GM12878 (cell line): Measurements from ENCODE around the gene LBH. TPM values are rescaled to one million over a fixed set of nuclear protein-coding genes. Genes with fewer than 3 reads are reported as not detected.
A peak's percentile ranks its signal among the peaks of the same experiment; 100 is the strongest.

Experiments used
- ATAC-seq: fragments of 200-7000 bp; cut with Tn5 transposase; 3 replicates; pipeline ENCODE4 v1.9.1; 2020; ENCODE audit warnings: mild to moderate bottlenecking, moderate library complexity
- BruUV-seq: library from RNA; stranded (reverse); fragments of 400-500 nt; replicated peaks from 2 replicates; lab custom pipeline; 2021; lab: Mats Ljungman, UMichigan
- CTCF ChIA-PET: fragments of 300-600 bp; sonication (Branson Sonifier 250); formaldehyde crosslinking; extraction: SDS; loops from one replicate; lab custom pipeline; 2021; ENCODE audit warnings: inconsistent platforms; lab: Yijun Ruan, JAX
- POLR2A ChIA-PET: fragments of 350-600 bp; formaldehyde crosslinking; extraction: SDS; loops from one replicate; lab custom pipeline; 2021; ENCODE audit warnings: inconsistent platforms; lab: Charles Lee
- RAD21 ChIA-PET: fragments of 300-600 bp; sonication (Branson Sonifier 250); formaldehyde crosslinking; loops from one replicate; lab custom pipeline; 2023; ENCODE audit warnings: antibody characterized with exemption; ENCODE audit not compliant: unreplicated experiment; lab: Charles Lee
- SMC1A ChIA-PET: fragments of 300-600 bp; sonication (Branson Sonifier 250); formaldehyde crosslinking; loops from one replicate; lab custom pipeline; 2023; ENCODE audit not compliant: unreplicated experiment, uncharacterized antibody; lab: Charles Lee
- DNase-seq: peaks from one replicate; pipeline ENCODE4 v3.0.0-alpha.2; 2011; ENCODE audit warnings: low read depth, low spot score
- FAIRE-seq: peaks from 3 replicates; lab custom pipeline; 2011; peaks lifted over from hg19 to GRCh38; lab: Jason Lieb, UNC
- H2AFZ ChIP-seq: 2 replicates; pipeline ENCODE4 v1.6.0; 2011; ENCODE audit warnings: low read depth, low read length, control low read depth; ENCODE audit not compliant: control insufficient read depth
- H3K27ac ChIP-seq: 2 replicates; pipeline ENCODE4 v1.5.1; 2011; ENCODE audit warnings: control low read depth; ENCODE audit not compliant: control insufficient read depth, insufficient read depth
- H3K27me3 ChIP-seq, 2 experiments: replicated peaks in 1 of 2; 2 replicates each; pipeline versions ENCODE4 v1.6.0 to v1.6.1; 2011; ENCODE audit warnings: low read length in 1 of 2; ENCODE audit not compliant: control insufficient read depth in 2 of 2, insufficient read depth in 2 of 2
- H3K36me3 ChIP-seq, 2 experiments: 2 replicates each; pipeline ENCODE4 v1.5.1; 2011; ENCODE audit warnings: low read length in 1 of 2; ENCODE audit not compliant: control insufficient read depth in 2 of 2, insufficient read depth in 2 of 2
- H3K4me1 ChIP-seq: 2 replicates; pipeline ENCODE4 v1.6.1; 2011; ENCODE audit warnings: mild to moderate bottlenecking, low read length, moderate library complexity, mixed read lengths; ENCODE audit not compliant: control insufficient read depth, insufficient read depth
- H3K4me2 ChIP-seq: 2 replicates; pipeline ENCODE4 v1.6.0; 2011; ENCODE audit warnings: control low read depth; ENCODE audit not compliant: control insufficient read depth, insufficient read depth
- H3K4me3 ChIP-seq: fragments of 200-600 bp; sonication (generic); 2 replicates; pipeline ENCODE4 v1.5.1; 2016
- H3K79me2 ChIP-seq: 2 replicates; pipeline ENCODE4 v1.6.0; 2011; ENCODE audit warnings: low read length; ENCODE audit not compliant: control insufficient read depth, insufficient read depth
- H3K9ac ChIP-seq: 2 replicates; pipeline ENCODE4 v1.8.0; 2011; ENCODE audit warnings: low read length, control low read depth, mixed read lengths; ENCODE audit not compliant: control insufficient read depth, insufficient read depth
- H3K9me3 ChIP-seq: replicated peaks from 3 replicates; pipeline ENCODE4 v1.5.1; 2011; ENCODE audit warnings: mild to moderate bottlenecking, low read length; ENCODE audit not compliant: control insufficient read depth, insufficient read depth
- H4K20me1 ChIP-seq: 2 replicates; pipeline ENCODE4 v1.6.0; 2011; ENCODE audit not compliant: control insufficient read depth, insufficient read depth
- ATF2 ChIP-seq: IDR thresholded peaks from 2 replicates; pipeline ENCODE4 v1.6.1; 2012; ENCODE audit warnings: low read length, inconsistent platforms
- CBX5 ChIP-seq: sonication (generic); IDR thresholded peaks from 2 replicates; pipeline ENCODE4 v1.6.1; 2016; ENCODE audit warnings: low read depth, moderate library complexity, mild to moderate bottlenecking, inconsistent platforms
- IKZF1 ChIP-seq: fragments of 450-650 bp; conservative IDR thresholded peaks from 2 replicates; pipeline ENCODE4 v1.6.1; 2017; ENCODE audit warnings: antibody characterized with exemption, mild to moderate bottlenecking
- IKZF2 ChIP-seq, 2 experiments: fragments of 450-650 bp; IDR thresholded peaks; 2 replicates each; pipeline ENCODE4 v1.6.1; 2017; ENCODE audit warnings: mild to moderate bottlenecking in 2 of 2, moderate library complexity in 2 of 2
- MEF2A ChIP-seq: IDR thresholded peaks from 2 replicates; pipeline ENCODE4 v1.6.1; 2011; ENCODE audit warnings: low read depth, mild to moderate bottlenecking, low read length, moderate library complexity; ENCODE audit not compliant: insufficient read depth
- MTA3 ChIP-seq: IDR thresholded peaks from 2 replicates; pipeline ENCODE4 v1.6.1; 2012; ENCODE audit warnings: low read length, inconsistent platforms, borderline replicate concordance
- NFIC ChIP-seq: IDR thresholded peaks from 2 replicates; pipeline ENCODE4 v1.6.1; 2012; ENCODE audit warnings: low read depth, mild to moderate bottlenecking, inconsistent platforms, low read length, moderate library complexity
- ZNF217 ChIP-seq: fragments of 450-650 bp; IDR thresholded peaks from 2 replicates; pipeline ENCODE4 v1.6.1; 2017; ENCODE audit warnings: antibody characterized with exemption, mild to moderate bottlenecking
- in situ Hi-C: fragments of 300-500 bp; cut with MboI; formaldehyde crosslinking; loops from 9 replicates; pipeline ENCODE4 v1.14.3; 2018; ENCODE audit warnings: mixed read lengths
- intact Hi-C: fragments of 100-400 bp; cut with micrococcal nuclease; formaldehyde crosslinking; loops from one replicate; pipeline ENCODE4 v1.14.2; 2022; ENCODE audit not compliant: unreplicated experiment
- polyA plus RNA-seq, 11 experiments: library from polyadenylated mRNA; depleted of rRNA in 4 of 11; unstranded in 6 of 11; stranded (reverse) in 5 of 11; fragments of >200 nt; fragmentation: Nextera tagmentation in 4 of 11; fragmentation: Illumina TruSeq in 1 of 11; extraction: Ambion mirVana in 4 of 11; extraction: Trizol in 1 of 11; gene quantifications; 1 replicate in 1 of 11; 2 replicates in 10 of 11; pipeline versions ENCODE4 v1.2.1 to v1.2.3, GENCODE V29; 2011 to 2016; ENCODE audit warnings: inconsistent platforms in 2 of 11, missing spikeins in 2 of 11, low read depth in 1 of 11
- total RNA-seq, 4 experiments: library from RNA; depleted of rRNA in 3 of 4; stranded (reverse); fragments of >200 nt in 3 of 4; fragmentation: Illumina TruSeq in 1 of 4; extraction: Trizol in 1 of 4; gene quantifications; 2 replicates each; pipeline versions ENCODE4 v1.2.1 to v1.2.3, GENCODE V29; 2013 to 2021
- TF ChIP-seq, protein P1 (sequence below): fragments of 450-650 bp; IDR thresholded peaks from 2 replicates; pipeline ENCODE4 v1.6.1; 2017; ENCODE audit warnings: mild to moderate bottlenecking, low read depth, inconsistent platforms; ENCODE audit not compliant: poor library complexity, severe bottlenecking
- TF ChIP-seq, protein P2 (sequence below): fragments of 450-650 bp; formaldehyde crosslinking; IDR thresholded peaks from 2 replicates; pipeline ENCODE4 v1.4.0; 2022; ENCODE audit warnings: mild to moderate bottlenecking, moderate library complexity
- TF ChIP-seq, protein P3 (sequence below): IDR thresholded peaks from 2 replicates; pipeline ENCODE4 v1.6.1; 2012; ENCODE audit warnings: low read depth, low read length, improper control_type of control experiment
- TF ChIP-seq, protein P4 (sequence below): fragments of 450-650 bp; IDR thresholded peaks from 2 replicates; pipeline ENCODE4 v1.6.1; 2016; ENCODE audit warnings: mild to moderate bottlenecking

The LBH gene
- total and polyA plus RNA-seq, 10 of the 15 experiments (the other 5 are each of a cell fraction or from before 2014, with no cell fraction given) = 9.3 to 133 (median 34.1) TPM

DNA sequence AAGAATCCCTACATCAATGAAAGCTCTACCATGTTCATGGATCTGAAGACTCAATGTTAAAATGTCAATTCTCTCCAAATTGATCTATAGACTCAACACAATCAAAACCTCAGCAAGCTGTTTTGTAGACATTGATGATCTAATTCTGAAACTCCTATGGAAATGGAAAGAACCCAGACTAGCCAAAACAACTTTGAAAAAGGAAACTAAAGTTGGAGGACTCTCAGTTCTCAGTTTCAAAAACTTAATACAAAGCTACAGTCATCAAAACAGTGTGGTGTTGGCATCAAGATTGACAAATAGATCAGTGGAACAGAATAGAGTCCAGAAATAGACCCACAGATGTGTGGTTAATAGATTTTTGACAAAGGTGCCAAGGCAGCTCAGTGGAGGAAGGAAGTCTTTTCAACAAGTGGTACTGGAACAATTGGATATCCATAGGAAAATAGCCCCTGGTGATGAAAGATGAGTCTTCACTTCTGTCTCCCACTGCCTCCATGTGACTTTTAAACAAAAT is 30.4 kb downstream of the LBH start:
- CTCF ChIA-PET = interaction anchor here (0.7 to 1.1 kb wide), 7 partner anchors 15 to 162 kb away, joined by 3 to 4 read pairs (median 3); partner anchors contain the start of gene YPEL5
- Histone ChIP-seq H2AFZ (no peak overlapping the region), H3K9me3 (peaks cover 11% of the 10 kb centered on the region), H3K79me2 (no peaks in the 10 kb centered on the region), H3K9ac (no peak overlapping the region), H3K36me3 (peaks cover 4 to 8% of the 10 kb centered on the region in 2 experiments; a peak in 3 of 4 replicates), H3K4me1 (peaks cover 6% of the 10 kb centered on the region), H3K4me2 (no peak overlapping the region), H3K27ac (no peak overlapping the region), H4K20me1 (no peaks in the 10 kb centered on the region), H3K4me3 (no peak overlapping the region), H3K27me3 (no peaks in the 10 kb centered on the region)
- DNase-seq = no peak
- POLR2A ChIA-PET = interaction anchor here (0.5 to 1.2 kb wide), 2 partner anchors 28 to 96 kb away, joined by 3 to 5 read pairs; no protein-coding TSS in a partner anchor
- SMC1A ChIA-PET = interaction anchor here (0.6 to 2.4 kb wide), 12 partner anchors 8 to 393 kb away, joined by 3 to 8 read pairs (median 3); no protein-coding TSS in a partner anchor
- ATAC-seq = peak; percentile 40; the same call in 2 of the 3 replicates
- no TSS peak for BruUV-seq
- RAD21 ChIA-PET = interaction anchor here (2.7 to 3.6 kb wide), 2 partner anchors 26 to 73 kb away, joined by 11 to 18 read pairs; no protein-coding TSS in a partner anchor
- intact Hi-C loops (no loop called here), in situ Hi-C loops (no loop called here)
- FAIRE-seq = peak; percentile 62
- TF ChIP-seq, protein P1, sequence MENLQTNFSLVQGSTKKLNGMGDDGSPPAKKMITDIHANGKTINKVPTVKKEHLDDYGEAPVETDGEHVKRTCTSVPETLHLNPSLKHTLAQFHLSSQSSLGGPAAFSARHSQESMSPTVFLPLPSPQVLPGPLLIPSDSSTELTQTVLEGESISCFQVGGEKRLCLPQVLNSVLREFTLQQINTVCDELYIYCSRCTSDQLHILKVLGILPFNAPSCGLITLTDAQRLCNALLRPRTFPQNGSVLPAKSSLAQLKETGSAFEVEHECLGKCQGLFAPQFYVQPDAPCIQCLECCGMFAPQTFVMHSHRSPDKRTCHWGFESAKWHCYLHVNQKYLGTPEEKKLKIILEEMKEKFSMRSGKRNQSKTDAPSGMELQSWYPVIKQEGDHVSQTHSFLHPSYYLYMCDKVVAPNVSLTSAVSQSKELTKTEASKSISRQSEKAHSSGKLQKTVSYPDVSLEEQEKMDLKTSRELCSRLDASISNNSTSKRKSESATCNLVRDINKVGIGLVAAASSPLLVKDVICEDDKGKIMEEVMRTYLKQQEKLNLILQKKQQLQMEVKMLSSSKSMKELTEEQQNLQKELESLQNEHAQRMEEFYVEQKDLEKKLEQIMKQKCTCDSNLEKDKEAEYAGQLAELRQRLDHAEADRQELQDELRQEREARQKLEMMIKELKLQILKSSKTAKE = peak; percentile 57
- TF ChIP-seq ATF2 (peak; percentile 52), CBX5 (peak; percentile 97), MTA3 (peak; percentile 32; the same call in 1 of the 2 replicates), IKZF1 (peak; percentile 67; the same call in 1 of the 2 replicates), MEF2A (0 out of 2 replicates have a peak, but pooled peaks have one; percentile 35), IKZF2 (IDR thresholded peaks at IDR 0.05) (peak; percentile 63 to 84), ZNF217 (peak; percentile 90), NFIC (peak; percentile 42; the same call in 1 of the 2 replicates)
- TF ChIP-seq, protein P2, sequence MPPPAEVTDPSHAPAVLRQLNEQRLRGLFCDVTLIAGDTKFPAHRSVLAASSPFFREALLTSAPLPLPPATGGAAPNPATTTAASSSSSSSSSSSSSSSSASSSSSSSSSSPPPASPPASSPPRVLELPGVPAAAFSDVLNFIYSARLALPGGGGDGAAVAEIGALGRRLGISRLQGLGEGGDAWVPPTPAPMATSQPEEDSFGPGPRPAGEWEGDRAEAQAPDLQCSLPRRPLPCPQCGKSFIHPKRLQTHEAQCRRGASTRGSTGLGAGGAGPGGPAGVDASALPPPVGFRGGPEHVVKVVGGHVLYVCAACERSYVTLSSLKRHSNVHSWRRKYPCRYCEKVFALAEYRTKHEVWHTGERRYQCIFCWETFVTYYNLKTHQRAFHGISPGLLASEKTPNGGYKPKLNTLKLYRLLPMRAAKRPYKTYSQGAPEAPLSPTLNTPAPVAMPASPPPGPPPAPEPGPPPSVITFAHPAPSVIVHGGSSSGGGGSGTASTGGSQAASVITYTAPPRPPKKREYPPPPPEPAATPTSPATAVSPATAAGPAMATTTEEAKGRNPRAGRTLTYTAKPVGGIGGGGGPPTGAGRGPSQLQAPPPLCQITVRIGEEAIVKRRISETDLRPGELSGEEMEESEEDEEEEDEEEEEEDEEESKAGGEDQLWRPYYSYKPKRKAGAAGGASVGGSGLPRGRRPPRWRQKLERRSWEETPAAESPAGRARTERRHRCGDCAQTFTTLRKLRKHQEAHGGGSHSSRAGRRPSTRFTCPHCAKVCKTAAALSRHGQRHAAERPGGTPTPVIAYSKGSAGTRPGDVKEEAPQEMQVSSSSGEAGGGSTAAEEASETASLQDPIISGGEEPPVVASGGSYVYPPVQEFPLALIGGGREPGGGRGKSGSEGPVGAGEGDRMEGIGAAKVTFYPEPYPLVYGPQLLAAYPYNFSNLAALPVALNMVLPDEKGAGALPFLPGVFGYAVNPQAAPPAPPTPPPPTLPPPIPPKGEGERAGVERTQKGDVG (CRISPR knock-in tag) = no peak
- TF ChIP-seq, protein P3, sequence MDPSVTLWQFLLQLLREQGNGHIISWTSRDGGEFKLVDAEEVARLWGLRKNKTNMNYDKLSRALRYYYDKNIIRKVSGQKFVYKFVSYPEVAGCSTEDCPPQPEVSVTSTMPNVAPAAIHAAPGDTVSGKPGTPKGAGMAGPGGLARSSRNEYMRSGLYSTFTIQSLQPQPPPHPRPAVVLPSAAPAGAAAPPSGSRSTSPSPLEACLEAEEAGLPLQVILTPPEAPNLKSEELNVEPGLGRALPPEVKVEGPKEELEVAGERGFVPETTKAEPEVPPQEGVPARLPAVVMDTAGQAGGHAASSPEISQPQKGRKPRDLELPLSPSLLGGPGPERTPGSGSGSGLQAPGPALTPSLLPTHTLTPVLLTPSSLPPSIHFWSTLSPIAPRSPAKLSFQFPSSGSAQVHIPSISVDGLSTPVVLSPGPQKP = no peak
- TF ChIP-seq, protein P4, sequence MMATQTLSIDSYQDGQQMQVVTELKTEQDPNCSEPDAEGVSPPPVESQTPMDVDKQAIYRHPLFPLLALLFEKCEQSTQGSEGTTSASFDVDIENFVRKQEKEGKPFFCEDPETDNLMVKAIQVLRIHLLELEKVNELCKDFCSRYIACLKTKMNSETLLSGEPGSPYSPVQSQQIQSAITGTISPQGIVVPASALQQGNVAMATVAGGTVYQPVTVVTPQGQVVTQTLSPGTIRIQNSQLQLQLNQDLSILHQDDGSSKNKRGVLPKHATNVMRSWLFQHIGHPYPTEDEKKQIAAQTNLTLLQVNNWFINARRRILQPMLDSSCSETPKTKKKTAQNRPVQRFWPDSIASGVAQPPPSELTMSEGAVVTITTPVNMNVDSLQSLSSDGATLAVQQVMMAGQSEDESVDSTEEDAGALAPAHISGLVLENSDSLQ = peak; percentile 11; the same call in 1 of the 2 replicates
